ENCODE data around the gene ITPR2. TPM values are rescaled to one million over a fixed set of nuclear protein-coding genes. Genes with fewer than 3 reads are reported as not detected.

ITPR2 gene
- total and polyA plus RNA-seq, 4 donors, result 11.7 to 93.3 (median 35.4) TPM

DNA sequence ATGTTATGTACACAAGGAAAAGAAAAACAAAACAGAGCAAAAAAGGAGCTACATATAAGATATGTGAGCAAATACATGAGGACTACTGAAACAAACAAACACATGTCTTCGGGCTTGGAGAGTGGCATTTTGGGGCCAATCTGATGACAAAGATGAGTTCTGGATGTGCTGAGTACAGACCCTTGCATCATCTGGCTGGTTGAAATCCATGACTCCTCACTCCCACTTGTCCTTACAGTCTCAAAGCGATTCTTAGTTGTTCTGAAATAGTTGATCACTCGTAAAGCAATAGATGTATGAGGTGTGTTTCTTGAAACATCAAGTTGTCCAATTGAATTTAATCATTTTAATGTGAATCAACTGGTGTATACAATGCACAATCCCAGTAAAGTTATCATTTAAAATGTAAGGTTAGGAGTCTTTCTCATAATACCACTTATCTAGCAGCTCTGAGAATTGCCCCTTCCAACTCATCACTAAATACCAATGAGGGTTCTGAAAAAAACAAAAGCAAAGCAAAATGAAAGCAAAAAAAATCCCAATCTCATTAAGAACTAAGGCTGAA lies 136.9 kb downstream of the ITPR2 start:
- no peak overlapping the region for H3K9ac ChIP-seq (ENCODE audit: low read depth in 1 of 2, low read length in 2 of 2)
- no peak overlapping the region for H3K27ac ChIP-seq (ENCODE audit: low read depth in 1 of 2, low read length in 2 of 2)
- no peak overlapping the region for H3K4me3 ChIP-seq (ENCODE audit: low read depth in 1 of 3, low read length in 3 of 3)
- no peak for TF ChIP-seq EGR1 (IDR thresholded peaks at IDR 0.05; ENCODE audit: low read depth in 2 of 2)
- TF ChIP-seq, protein P1, sequence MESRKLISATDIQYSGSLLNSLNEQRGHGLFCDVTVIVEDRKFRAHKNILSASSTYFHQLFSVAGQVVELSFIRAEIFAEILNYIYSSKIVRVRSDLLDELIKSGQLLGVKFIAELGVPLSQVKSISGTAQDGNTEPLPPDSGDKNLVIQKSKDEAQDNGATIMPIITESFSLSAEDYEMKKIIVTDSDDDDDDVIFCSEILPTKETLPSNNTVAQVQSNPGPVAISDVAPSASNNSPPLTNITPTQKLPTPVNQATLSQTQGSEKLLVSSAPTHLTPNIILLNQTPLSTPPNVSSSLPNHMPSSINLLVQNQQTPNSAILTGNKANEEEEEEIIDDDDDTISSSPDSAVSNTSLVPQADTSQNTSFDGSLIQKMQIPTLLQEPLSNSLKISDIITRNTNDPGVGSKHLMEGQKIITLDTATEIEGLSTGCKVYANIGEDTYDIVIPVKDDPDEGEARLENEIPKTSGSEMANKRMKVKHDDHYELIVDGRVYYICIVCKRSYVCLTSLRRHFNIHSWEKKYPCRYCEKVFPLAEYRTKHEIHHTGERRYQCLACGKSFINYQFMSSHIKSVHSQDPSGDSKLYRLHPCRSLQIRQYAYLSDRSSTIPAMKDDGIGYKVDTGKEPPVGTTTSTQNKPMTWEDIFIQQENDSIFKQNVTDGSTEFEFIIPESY (IDR thresholded peaks at IDR 0.05), result no peak
- no peak for TF ChIP-seq TAF1 (conservative IDR thresholded peaks at IDR 0.05)
- TF ChIP-seq FOXA2 (IDR thresholded peaks at IDR 0.05), result no peak
- TF ChIP-seq, protein P2, sequence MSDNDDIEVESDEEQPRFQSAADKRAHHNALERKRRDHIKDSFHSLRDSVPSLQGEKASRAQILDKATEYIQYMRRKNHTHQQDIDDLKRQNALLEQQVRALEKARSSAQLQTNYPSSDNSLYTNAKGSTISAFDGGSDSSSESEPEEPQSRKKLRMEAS (IDR thresholded peaks at IDR 0.05), result no peak
- no peak for TF ChIP-seq HNF4A (conservative IDR thresholded peaks at IDR 0.05)
- no peak for TF ChIP-seq RAD21 (IDR thresholded peaks at IDR 0.05)
- TF ChIP-seq NR2F2 (IDR thresholded peaks at IDR 0.05), result no peak
- no peak for TF ChIP-seq JUND (IDR thresholded peaks at IDR 0.05)
- TF ChIP-seq, protein P3, sequence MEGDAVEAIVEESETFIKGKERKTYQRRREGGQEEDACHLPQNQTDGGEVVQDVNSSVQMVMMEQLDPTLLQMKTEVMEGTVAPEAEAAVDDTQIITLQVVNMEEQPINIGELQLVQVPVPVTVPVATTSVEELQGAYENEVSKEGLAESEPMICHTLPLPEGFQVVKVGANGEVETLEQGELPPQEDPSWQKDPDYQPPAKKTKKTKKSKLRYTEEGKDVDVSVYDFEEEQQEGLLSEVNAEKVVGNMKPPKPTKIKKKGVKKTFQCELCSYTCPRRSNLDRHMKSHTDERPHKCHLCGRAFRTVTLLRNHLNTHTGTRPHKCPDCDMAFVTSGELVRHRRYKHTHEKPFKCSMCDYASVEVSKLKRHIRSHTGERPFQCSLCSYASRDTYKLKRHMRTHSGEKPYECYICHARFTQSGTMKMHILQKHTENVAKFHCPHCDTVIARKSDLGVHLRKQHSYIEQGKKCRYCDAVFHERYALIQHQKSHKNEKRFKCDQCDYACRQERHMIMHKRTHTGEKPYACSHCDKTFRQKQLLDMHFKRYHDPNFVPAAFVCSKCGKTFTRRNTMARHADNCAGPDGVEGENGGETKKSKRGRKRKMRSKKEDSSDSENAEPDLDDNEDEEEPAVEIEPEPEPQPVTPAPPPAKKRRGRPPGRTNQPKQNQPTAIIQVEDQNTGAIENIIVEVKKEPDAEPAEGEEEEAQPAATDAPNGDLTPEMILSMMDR (IDR thresholded peaks at IDR 0.05; ENCODE audit: low read depth, low read length, missing input control), result no peak
- TF ChIP-seq SP1 (IDR thresholded peaks at IDR 0.05), result no peak
- TF ChIP-seq RXRA (IDR thresholded peaks at IDR 0.05), result no peak
- TF ChIP-seq YY1 (IDR thresholded peaks at IDR 0.05), result no peak
- no peak for TF ChIP-seq FOXA1 (IDR thresholded peaks at IDR 0.05)
- no peak for TF ChIP-seq HNF4G (IDR thresholded peaks at IDR 0.05)
- H3K27me3 ChIP-seq (ENCODE audit: control insufficient read depth in 4 of 4, insufficient read depth in 4 of 4, low read length in 3 of 4), result no peaks in the 10 kb centered on the region
- H3K36me3 ChIP-seq (ENCODE audit: control insufficient read depth in 4 of 4, insufficient read depth in 3 of 4, low read depth in 1 of 4, low read length in 3 of 4), result peaks cover 1 to 58% (median 35%) of the 10 kb centered on the region in 4 donors
- H3K4me1 ChIP-seq (ENCODE audit: control insufficient read depth in 4 of 4, insufficient read depth in 4 of 4, low read length in 3 of 4), result no peaks in the 10 kb centered on the region
- 96% methylated on average over 3 of the region's 3 CpGs for WGBS
- no peaks in the 10 kb centered on the region for H3K9me3 ChIP-seq (ENCODE audit: control insufficient read depth in 4 of 4, low read length in 3 of 4)
- no peak for DNase-seq (ENCODE audit: low spot score)

GRCh38 chr12:26694402-26694801 lies 138.6 kb downstream of the ITPR2 start:
- DNase-seq (ENCODE audit: low spot score), result no peak
- Histone ChIP-seq H3K4me3 (ENCODE audit: low read depth in 1 of 3, low read length in 3 of 3) (no peak overlapping the region), H3K27me3 (ENCODE audit: control insufficient read depth in 4 of 4, insufficient read depth in 4 of 4, low read length in 3 of 4) (no peaks in the 10 kb centered on the region), H3K9ac (ENCODE audit: low read depth in 1 of 2, low read length in 2 of 2) (no peak overlapping the region), H3K4me1 (ENCODE audit: control insufficient read depth in 4 of 4, insufficient read depth in 4 of 4, low read length in 3 of 4) (no peaks in the 10 kb centered on the region), H3K27ac (ENCODE audit: low read depth in 1 of 2, low read length in 2 of 2) (no peak overlapping the region), H3K36me3 (ENCODE audit: control insufficient read depth in 4 of 4, insufficient read depth in 3 of 4, low read depth in 1 of 4, low read length in 3 of 4) (peaks cover 1 to 55% (median 31%) of the 10 kb centered on the region in 4 donors), H3K9me3 (ENCODE audit: control insufficient read depth in 4 of 4, low read length in 3 of 4) (no peaks in the 10 kb centered on the region)
- TF ChIP-seq EGR1 (IDR thresholded peaks at IDR 0.05; ENCODE audit: low read depth in 2 of 2) (no peak), FOXA1 (IDR thresholded peaks at IDR 0.05) (no peak), GABPA (IDR thresholded peaks at IDR 0.05 in 1 of 2, conservative IDR thresholded peaks at IDR 0.05 in 1 of 2) (no peak), TAF1 (conservative IDR thresholded peaks at IDR 0.05) (no peak), RAD21 (IDR thresholded peaks at IDR 0.05) (no peak), REST (IDR thresholded peaks at IDR 0.05) (no peak), SP1 (IDR thresholded peaks at IDR 0.05) (no peak), YY1 (IDR thresholded peaks at IDR 0.05) (no peak)
- TF ChIP-seq, protein P1 (IDR thresholded peaks at IDR 0.05), result no peak
- WGBS, result 99% methylated on average over 2 of the region's 2 CpGs
